ENCODE measurements around the gene CXCR4.
A peak's percentile ranks its signal among the peaks of the same experiment; 100 is the strongest.
"Not testable (repeated sequence)": the region's sequence is repeated elsewhere in the genome, so short reads cannot be mapped to it uniquely, and the experiment has no call there.

Gene CXCR4

GRCh38 chr2:136113209-136113971, 4.6 kb downstream of the CXCR4 start:
- DNase-seq = peak in 1 of 2 experiments; percentile 56

GRCh38 chr2:136112317-136113208, 5.4 kb downstream of the CXCR4 start:
- no peak for DNase-seq

- no peak for DNase-seq
These were observed 6.2 kb downstream of the CXCR4 start for GRCh38 chr2:136111711-136112110.

GRCh38 chr2:136110526-136110925, 7.4 kb downstream of the CXCR4 start:
- DNase-seq = peak in 1 of 2 experiments; percentile 78

- no peak for DNase-seq
These were observed 9.5 kb downstream of the CXCR4 start for GRCh38 chr2:136108463-136108862.

DNA sequence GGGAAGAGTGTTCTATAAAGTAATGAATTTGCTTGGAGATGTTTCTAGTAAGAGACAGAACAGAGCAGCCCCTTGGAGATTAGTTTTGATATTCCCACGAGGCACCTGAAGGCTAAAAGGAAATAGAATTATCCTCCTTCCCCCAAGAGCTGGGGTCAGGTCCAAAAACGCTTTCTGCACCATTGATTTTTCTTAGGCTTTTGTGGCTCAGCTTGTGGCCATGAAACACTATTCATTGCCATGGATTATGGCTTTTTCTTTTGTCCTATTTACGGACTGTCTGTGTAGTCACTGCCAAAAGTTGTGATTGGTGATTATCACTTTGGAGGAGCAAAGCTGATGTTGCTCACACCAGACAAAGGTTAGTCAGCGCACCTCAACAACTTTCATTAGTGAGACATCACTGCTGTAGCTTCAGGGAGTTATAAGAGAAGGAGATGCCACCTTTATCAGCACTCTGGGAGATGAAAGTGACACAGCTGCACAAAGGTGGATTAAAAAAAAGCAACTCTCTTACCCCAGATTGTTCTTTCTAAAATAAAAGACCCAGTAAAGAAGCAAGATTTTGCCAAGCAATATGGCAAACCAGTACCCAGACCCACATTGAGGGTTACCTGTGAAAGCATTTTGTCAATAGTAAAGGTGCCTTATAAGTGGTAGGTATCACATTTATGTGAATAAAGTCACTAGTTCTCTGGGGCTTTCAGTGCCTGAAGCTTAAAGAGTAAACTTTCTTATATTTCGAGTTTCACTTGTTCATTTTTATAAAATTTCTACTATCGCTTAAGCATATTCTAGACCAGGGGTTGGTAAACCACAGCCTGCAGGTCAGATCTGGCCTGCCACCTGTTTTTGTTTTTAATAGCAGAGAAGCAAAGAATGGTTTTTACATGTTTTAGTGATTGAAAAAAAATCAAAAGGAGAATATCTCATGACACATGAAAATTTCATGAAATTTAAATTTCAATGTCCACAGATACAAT, 10.6 kb downstream of the CXCR4 start:
- DNase-seq = peak in 1 of 2 experiments; percentile 44

DNA sequence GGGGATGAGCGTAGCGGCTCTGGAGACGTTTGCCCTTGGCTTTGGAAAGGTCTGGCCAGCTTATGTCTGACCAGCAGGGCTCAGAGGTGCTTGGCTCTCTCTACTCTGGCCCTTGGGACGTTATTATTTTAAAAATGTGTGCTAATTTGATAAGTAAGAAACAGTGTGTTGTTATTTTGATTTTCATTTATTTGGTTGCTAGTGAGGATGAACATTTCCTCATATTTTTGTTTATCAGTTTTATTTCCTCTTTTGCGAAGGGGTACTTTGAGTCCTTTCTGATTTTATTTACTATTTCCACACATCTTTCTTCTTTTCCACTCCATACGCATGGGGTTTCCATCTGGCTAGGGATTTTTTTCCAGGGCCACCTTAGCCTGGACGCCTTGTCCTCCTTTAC, 11.4 kb downstream of the CXCR4 start:
- no peak for DNase-seq

- peak; percentile 27 to 58 for DNase-seq
These were observed 13.0 kb downstream of the CXCR4 start for GRCh38 chr2:136104977-136105376.

DNA sequence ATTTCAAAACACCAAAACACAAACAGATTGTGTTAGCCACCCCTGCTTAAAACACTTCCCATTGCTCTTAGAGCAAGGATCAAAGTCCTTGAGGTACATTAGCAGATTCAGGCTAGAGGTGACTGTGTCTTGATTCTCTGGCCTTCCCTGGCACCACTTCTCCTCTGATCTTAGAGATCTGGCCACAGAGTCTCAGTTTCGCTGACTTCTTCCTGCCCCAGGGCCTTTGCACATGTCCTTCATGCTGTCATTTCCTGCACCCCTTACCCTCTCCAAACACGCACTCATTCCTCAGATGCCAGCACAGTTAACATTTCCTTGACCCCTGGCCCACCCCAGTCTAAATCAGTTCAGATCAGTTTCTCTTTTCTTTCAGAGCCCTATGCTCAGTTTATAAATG, 16.9 kb downstream of the CXCR4 start:
- no peak for DNase-seq

DNA sequence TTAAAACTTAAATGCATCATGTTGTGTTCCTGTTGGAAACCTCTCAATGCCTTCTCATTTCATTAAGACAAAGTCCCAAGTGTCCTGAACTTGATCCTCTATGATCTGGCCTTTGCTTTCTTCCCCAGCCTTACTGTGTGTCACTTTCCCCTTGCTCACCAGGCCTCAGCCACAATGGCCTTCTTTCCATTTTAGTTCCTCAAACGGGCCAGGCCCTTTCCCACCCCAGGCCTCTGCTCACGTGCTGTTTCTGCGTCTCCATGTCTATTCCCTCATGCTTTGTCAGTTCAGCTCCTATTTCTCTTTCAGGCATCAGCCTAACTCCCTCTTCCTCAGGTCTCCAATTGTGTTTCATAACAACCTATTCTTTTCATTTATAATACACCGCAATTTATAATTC, 19.5 kb downstream of the CXCR4 start:
- no peak for DNase-seq

- DNase-seq = no peak
These were observed 24.4 kb downstream of the CXCR4 start for GRCh38 chr2:136093583-136093982.

DNA sequence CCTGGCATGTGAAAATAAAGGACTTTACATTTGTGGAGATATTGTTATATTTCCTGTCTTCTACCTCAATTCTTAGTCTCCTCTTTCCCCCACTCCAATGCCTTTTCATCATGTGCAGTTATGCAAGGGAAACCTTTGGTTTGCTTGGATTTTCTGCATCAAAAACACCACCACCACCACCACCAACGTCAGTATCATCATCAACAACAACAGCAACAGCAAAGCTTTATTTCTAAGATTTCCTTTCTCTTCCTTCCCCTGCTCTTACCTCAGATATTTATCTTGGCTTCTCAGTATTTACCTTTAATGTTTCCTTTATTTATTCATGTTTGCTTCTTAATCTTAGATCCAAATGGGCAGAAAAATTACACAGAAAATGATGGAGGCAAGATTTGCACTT, 26.1 kb downstream of the CXCR4 start:
- DNase-seq = no peak

DNA sequence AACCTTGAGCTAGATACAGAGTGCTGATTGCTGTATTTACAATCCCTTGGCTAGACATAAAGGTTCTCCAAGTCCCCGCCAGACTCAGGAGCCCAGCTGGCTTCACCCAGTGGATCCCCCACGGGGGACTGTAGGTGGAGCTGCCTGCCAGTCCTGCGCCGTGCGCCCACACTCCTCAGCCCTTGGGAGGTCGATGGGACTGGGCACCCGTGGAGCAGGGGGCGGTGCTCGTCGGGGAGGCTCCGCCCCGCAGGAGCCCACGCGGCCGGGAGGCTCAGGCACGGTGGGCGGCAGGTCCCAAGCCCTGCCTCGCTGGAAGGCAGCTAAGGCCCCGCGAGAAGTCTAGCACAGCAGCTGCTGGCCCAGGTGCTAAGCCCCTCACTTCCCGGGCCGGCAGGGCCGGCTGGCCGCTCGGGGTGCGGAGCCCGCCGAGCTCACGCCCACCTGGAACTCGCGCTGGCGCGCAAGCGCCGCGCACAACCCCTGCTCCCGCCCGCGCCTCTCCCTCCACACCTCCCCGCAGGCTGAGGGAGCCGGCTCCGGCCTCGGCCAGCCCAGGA, 30.0 kb downstream of the CXCR4 start:
- not testable (repeated sequence) for DNase-seq

DNA sequence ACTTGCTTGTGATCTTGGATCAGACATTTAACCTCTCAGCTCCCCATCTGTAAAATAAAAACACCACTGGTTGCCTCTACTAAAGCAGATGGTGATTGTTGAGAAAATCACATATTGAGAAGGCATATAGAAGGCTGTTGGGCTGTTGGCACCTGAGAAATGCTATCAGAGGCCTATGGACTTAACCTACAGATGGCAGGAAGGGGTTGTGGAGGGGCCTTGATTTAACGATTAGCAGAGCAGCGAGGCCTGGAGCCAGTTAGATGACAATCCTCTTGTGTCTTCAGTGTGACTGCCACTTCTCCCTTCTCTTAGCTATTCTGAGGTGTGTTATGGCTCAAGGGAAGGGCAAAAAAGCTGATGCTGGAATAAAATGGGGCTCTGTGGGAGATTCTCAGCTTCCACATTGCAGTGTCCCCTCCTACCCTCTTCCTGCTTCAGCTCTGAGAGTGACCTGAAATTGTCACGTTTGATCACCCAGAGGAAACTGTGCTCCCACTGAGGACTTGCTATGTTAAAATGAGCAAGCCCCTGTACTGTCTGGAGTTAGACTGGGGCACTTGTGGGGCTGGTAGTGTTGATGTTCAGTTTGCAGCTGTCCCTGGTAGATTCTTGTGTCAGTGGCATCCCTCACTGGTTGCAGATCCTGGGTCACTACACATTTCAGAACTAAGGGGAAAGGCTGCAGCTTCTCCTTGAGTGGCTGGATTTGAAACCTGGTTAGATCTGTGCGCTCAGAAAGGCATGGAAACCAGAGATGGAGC, 31.5 kb downstream of the CXCR4 start:
- DNase-seq = no peak

DNA sequence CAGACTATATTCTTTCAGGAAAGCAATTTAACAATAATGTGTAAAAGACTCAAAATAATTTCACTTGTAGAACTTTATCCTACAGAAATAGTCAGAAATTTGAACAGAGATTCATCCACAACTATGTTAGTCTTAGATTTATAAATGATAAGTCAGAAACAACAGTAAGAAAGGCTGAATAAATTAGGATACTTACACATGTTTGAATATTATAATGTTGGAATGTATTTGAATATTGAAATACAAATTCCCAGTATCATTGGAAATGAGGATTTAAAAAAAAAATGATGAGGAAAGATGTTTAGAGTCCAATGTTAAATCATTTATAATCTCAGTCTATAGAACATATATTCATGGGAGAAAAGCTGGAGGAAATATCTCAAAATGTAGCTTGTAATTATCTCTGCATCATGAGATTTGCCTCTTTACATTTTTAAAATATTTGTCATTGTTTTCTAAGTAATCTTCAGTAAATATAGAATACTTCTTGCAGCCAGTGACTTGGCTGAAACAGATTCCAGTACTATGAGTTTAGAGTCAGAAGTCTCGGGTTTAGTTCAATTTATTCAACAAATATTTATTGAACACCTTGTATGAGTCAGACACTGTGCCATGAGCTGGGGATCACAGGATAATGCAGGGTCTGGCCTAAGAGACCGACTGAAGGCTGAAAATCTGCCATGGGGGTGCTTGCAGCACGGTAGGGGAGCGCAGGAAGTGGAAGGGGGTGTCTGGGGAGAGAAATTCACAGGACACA, 32.3 kb downstream of the CXCR4 start:
- no peak for DNase-seq

- no peak for DNase-seq
These were observed 36.3 kb downstream of the CXCR4 start for GRCh38 chr2:136081582-136082210.

DNA sequence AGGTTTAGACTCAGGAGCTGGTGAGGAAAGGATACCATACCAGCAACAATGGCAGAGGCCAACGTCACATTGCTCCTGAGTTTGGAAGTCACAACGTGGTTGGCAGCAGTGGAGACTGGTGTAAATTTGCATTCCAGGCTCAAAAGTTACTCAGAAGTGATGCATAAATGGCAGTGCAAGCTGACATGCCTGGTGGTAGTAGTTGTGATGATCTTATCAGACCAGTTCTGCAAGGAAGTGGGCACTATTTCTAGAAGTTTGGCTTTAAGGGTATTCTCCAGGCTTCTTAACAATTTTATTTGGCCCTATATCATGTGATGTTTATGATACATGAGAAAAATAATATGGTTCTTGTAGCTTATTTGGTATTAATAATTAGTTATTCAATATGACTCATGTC, 37.8 kb downstream of the CXCR4 start:
- DNase-seq = no peak

- DNase-seq = no peak
These were observed 40.8 kb downstream of the CXCR4 start for GRCh38 chr2:136077107-136077506.

GRCh38 chr2:136075476-136075875, 42.5 kb downstream of the CXCR4 start:
- no peak for DNase-seq

DNA sequence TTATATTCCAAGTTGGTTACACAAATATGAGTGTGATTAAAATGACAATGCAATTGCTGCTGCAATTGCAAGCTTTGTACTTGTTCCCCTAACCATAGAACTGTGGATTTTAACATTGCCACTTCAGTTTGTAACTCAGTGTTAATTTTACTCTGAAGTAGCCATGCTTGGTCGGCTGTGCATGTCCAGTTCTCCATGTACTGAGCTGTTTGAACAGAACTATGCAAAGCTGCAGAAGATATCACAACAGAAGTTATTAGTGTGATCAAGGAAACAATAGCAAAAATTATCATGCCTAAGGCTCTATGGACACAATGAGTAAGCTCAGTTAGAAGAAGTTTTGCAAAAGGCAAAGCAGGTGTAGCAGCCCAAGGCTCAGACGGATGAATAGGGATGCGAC, 45.3 kb downstream of the CXCR4 start:
- no peak for DNase-seq

Data from NCI-H2081 (cell line).